HCT116 (cell line): ENCODE results near the gene ETFA. TPM values are rescaled to one million over a fixed set of nuclear protein-coding genes. Genes with fewer than 3 reads are reported as not detected.

Source experiments
- ATAC-seq: fragments of 200-7000 bp; cut with Tn5 transposase; 2 replicates; pipeline ENCODE4 v1.9.1; 2020; ENCODE audit warnings: mild to moderate bottlenecking, moderate library complexity
- BruUV-seq: library from RNA; stranded (reverse); fragments of 400-500 nt; replicated peaks from 2 replicates; lab custom pipeline; 2021; lab: Mats Ljungman, UMichigan
- CTCF ChIA-PET: fragments of 300-600 bp; sonication (Branson Sonifier 250); formaldehyde crosslinking; loops from one replicate; lab custom pipeline; 2021; ENCODE audit warnings: antibody characterized with exemption; lab: Charles Lee
- POLR2A ChIA-PET: fragments of 300-600, 350-600 bp; sonication (Branson Sonifier 250); formaldehyde crosslinking; loops from one replicate; lab custom pipeline; 2021; ENCODE audit warnings: antibody characterized with exemption; lab: Charles Lee
- RAD21 ChIA-PET, 2 experiments: fragments of 300-600 bp; sonication (Branson Sonifier 250); formaldehyde crosslinking; loops; one replicate each; lab custom pipeline; 2023; ENCODE audit warnings: low total read pairs in 2 of 2; ENCODE audit not compliant: uncharacterized antibody in 2 of 2, unreplicated experiment in 2 of 2, low non-redundant PET in 1 of 2; lab: Charles Lee
- DNase-seq: peaks from one replicate; pipeline ENCODE4 v3.0.0-alpha.2; 2010; ENCODE audit warnings: low read depth, low spot score
- H2AFZ ChIP-seq: fragments of 200-600 bp; shearing (Covaris generic), sonication (generic); 2 replicates; pipeline ENCODE4 v1.6.1; 2017; ENCODE audit warnings: low read depth, mixed run types, mixed read lengths, antibody characterized with exemption, low read length; ENCODE audit not compliant: poor library complexity, severe bottlenecking
- H3K27ac ChIP-seq: 2 replicates; pipeline ENCODE4 v1.5.1; 2012; ENCODE audit warnings: low read depth, low read length
- H3K27me3 ChIP-seq: fragments of 200-600 bp; sonication (generic); 2 replicates; pipeline ENCODE4 v1.6.1; 2016; ENCODE audit warnings: mixed run types, low read length, mixed read lengths; ENCODE audit not compliant: insufficient read depth
- H3K36me3 ChIP-seq, 2 experiments: fragments of 200-500 bp in 1 of 2; fragments of 200-600 bp in 1 of 2; sonication (Bioruptor generic) in 1 of 2; sonication (generic) in 1 of 2; 2 replicates each; pipeline versions ENCODE4 v1.5.1 to v1.6.1; 2014 to 2016; ENCODE audit warnings: low read length in 2 of 2, inconsistent platforms in 1 of 2, mixed read lengths in 1 of 2, mixed run types in 1 of 2; ENCODE audit not compliant: insufficient read depth in 2 of 2, control insufficient read depth in 1 of 2
- H3K4me1 ChIP-seq, 2 experiments: fragments of 200-600 bp in 1 of 2; sonication (generic) in 1 of 2; 2 replicates each; pipeline versions ENCODE4 v1.5.1 to v1.6.1; 2012 to 2017; ENCODE audit warnings: low read length in 2 of 2, inconsistent platforms in 1 of 2, mild to moderate bottlenecking in 1 of 2, mixed read lengths in 1 of 2, mixed run types in 1 of 2, moderate library complexity in 1 of 2; ENCODE audit not compliant: insufficient read depth in 2 of 2, control insufficient read depth in 1 of 2
- H3K4me2 ChIP-seq: fragments of 200-600 bp; sonication (generic); 2 replicates; pipeline ENCODE4 v1.6.1; 2017; ENCODE audit warnings: mixed run types, low read length, mixed read lengths
- H3K4me3 ChIP-seq, 2 experiments: fragments of 200-600 bp in 1 of 2; sonication (generic) in 1 of 2; replicated peaks in 1 of 2; 2 replicates each; pipeline ENCODE4 v1.5.1; 2011 to 2016; ENCODE audit warnings: low read length in 2 of 2, control low read depth in 1 of 2, low read depth in 1 of 2, mild to moderate bottlenecking in 1 of 2, mixed read lengths in 1 of 2, mixed run types in 1 of 2
- H3K79me2 ChIP-seq: fragments of 200-600 bp; sonication (generic); 2 replicates; pipeline ENCODE4 v1.6.1; 2017; ENCODE audit warnings: mild to moderate bottlenecking, mixed run types, low read length, moderate library complexity, mixed read lengths; ENCODE audit not compliant: insufficient read depth
- H3K9ac ChIP-seq: fragments of 200-600 bp; sonication (generic); 2 replicates; pipeline ENCODE4 v1.6.1; 2016; ENCODE audit warnings: low read length, mixed read lengths
- H3K9me2 ChIP-seq: fragments of 200-600 bp; sonication (generic), shearing (Covaris generic); 2 replicates; pipeline ENCODE4 v1.6.1; 2017; ENCODE audit warnings: mixed run types, mild to moderate bottlenecking, moderate library complexity; ENCODE audit not compliant: insufficient read depth
- H3K9me3 ChIP-seq, 2 experiments: fragments of 200-500 bp in 1 of 2; fragments of 200-600 bp in 1 of 2; sonication (Bioruptor generic) in 1 of 2; sonication (generic) in 1 of 2; 2 replicates each; pipeline ENCODE4 v1.6.1; 2014 to 2017; ENCODE audit warnings: low read length in 2 of 2, mixed read lengths in 2 of 2, inconsistent platforms in 1 of 2, low read depth in 1 of 2, mild to moderate bottlenecking in 1 of 2, mixed run types in 1 of 2, moderate library complexity in 1 of 2; ENCODE audit not compliant: control insufficient read depth in 1 of 2, insufficient read depth in 1 of 2
- H4K20me1 ChIP-seq: fragments of 200-600 bp; sonication (generic), shearing (Covaris generic); 2 replicates; pipeline ENCODE4 v1.6.1; 2017; ENCODE audit warnings: mixed run types, mild to moderate bottlenecking, moderate library complexity; ENCODE audit not compliant: insufficient read depth
- CTCF ChIP-seq, 3 experiments: fragments of 200-600 bp in 1 of 3; sonication (generic) in 1 of 3; IDR thresholded peaks in 2 of 3; conservative IDR thresholded peaks in 1 of 3; 2 replicates each; pipeline ENCODE4 v1.5.1; 2012 to 2017; ENCODE audit warnings: low read depth in 2 of 3, low read length in 2 of 3, antibody characterized with exemption in 1 of 3, borderline replicate concordance in 1 of 3, control low read depth in 1 of 3, mild to moderate bottlenecking in 1 of 3, mixed read lengths in 1 of 3, mixed run types in 1 of 3, moderate library complexity in 1 of 3; ENCODE audit not compliant: insufficient read depth in 1 of 3
- MAX ChIP-seq: IDR thresholded peaks from 2 replicates; pipeline ENCODE4 v1.6.1; 2012
- RAD21 ChIP-seq: IDR thresholded peaks from 2 replicates; pipeline ENCODE4 v1.6.1; 2012; ENCODE audit warnings: low read depth, mild to moderate bottlenecking
- SP1 ChIP-seq: IDR thresholded peaks from 2 replicates; pipeline ENCODE4 v1.6.1; 2012; ENCODE audit warnings: low read depth
- SRF ChIP-seq: IDR thresholded peaks from 2 replicates; pipeline ENCODE4 v1.6.1; 2012; ENCODE audit warnings: low read depth
- YY1 ChIP-seq: IDR thresholded peaks from 2 replicates; pipeline ENCODE4 v1.6.1; 2011; ENCODE audit warnings: low read length, low read depth, moderate library complexity, mild to moderate bottlenecking; ENCODE audit not compliant: insufficient replicate concordance; ENCODE audit errors: extremely low read depth
- intact Hi-C: fragments of 100-400 bp; cut with micrococcal nuclease; formaldehyde crosslinking; loops from 2 replicates; pipeline ENCODE4 v1.10.0; 2022
- total RNA-seq: library from RNA; stranded (reverse); gene quantifications from one replicate; pipeline ENCODE4 v1.2.1, GENCODE V29; 2021; ENCODE audit not compliant: unreplicated experiment

The ETFA gene
- total RNA-seq, 1 experiment from 2014 or later, result 144 TPM

GRCh38 chr15:76330080-76330680 lies 18.9 kb upstream of the ETFA start:
- Histone ChIP-seq H3K9ac (no peak overlapping the region), H3K4me2 (no peak overlapping the region), H3K9me3 (no peaks in the 10 kb centered on the region), H3K9me2 (no peaks in the 10 kb centered on the region), H4K20me1 (no peaks in the 10 kb centered on the region), H3K4me3 (no peak overlapping the region), H3K36me3 (no peaks in the 10 kb centered on the region), H2AFZ (peak overlapping the region; percentile 11), H3K27ac (no peak overlapping the region), H3K79me2 (no peaks in the 10 kb centered on the region), H3K27me3 (no peaks in the 10 kb centered on the region), H3K4me1 (peaks cover under 1 to 14% of the 10 kb centered on the region in 2 experiments; a peak in 3 of 4 replicates)
- POLR2A ChIA-PET, result interaction anchor here (0.9 to 1.0 kb wide), 2 partner anchors 19 to 93 kb away, joined by 3 to 4 read pairs; partner anchors contain the start of gene ETFA
- DNase-seq, result no peak
- RAD21 ChIA-PET, result interaction anchor here (0.9 to 1.3 kb wide), 3 partner anchors 95 to 145 kb away, joined by 3 to 8 read pairs (median 3); no protein-coding TSS in a partner anchor
- intact Hi-C loops, result loop anchor here (1.0 to 10.0 kb wide), 2 partner anchors 140 to 515 kb away; no protein-coding TSS in a partner anchor
- ATAC-seq, result peak; percentile 93
- BruUV-seq, result no TSS peak
- CTCF ChIA-PET, result interaction anchor here (0.6 to 2.2 kb wide), 14 partner anchors 12 to 520 kb away, joined by 3 to 16 read pairs (median 4); partner anchors contain the start of gene ETFA
- peak; percentile 47 to 67 (median 51); a peak in 5 of 6 replicates for TF ChIP-seq CTCF (IDR thresholded peaks at IDR 0.05 in 2 of 3, conservative IDR thresholded peaks at IDR 0.05 in 1 of 3; ENCODE audit: borderline replicate concordance in 1 of 3, insufficient read depth in 1 of 3, low read depth in 2 of 3, low read length in 2 of 3)
- peak; percentile 52 for TF ChIP-seq RAD21
- no peak for TF ChIP-seq SP1
- peak; percentile 12 for TF ChIP-seq YY1
- no peak for TF ChIP-seq SRF
- TF ChIP-seq MAX, result no peak
